Activated T-cell treated with anti-CD3 and anti-CD28 coated beads for 4 hours (primary cell): ENCODE data around the gene SPTY2D1.
"Not testable (repeated sequence)": the region's sequence is repeated elsewhere in the genome, so short reads cannot be mapped to it uniquely, and the experiment has no call there.

ENCODE experiments used
- DNase-seq: peaks from one replicate; pipeline ENCODE4 v3.0.0-alpha.2; 2020

Gene SPTY2D1

DNA sequence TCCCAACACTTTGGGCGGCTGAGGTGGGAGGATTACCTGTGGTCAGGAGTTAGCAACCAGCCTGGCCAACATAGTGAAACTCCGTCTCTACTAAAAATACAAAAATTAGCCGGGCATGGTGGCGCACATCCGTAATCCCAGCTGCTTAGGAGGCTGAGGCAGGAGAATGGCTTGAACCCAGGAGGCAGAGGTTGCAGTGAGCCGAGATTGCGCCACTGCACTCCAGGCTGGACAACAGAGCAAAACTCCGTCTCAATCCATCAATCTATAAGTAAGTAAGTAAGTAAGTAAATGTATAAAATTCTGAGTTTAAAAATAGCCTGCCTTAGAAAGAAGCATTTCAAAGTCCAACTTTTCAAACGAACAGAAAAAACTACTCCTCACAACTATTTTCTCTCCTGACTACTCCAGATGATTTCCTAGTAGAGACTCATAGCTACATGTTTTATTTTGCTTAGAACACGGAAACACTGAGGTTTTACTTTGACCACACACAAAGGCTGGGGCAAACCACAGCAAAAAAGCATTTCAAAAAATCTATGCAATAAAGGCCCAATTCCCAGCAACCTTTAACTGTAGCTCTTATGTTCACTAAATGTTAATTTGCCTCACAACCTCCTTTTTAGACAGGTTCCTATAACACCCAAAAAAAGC is 16.3 kb downstream of the SPTY2D1 start:
- peak; percentile 9 for DNase-seq

DNA sequence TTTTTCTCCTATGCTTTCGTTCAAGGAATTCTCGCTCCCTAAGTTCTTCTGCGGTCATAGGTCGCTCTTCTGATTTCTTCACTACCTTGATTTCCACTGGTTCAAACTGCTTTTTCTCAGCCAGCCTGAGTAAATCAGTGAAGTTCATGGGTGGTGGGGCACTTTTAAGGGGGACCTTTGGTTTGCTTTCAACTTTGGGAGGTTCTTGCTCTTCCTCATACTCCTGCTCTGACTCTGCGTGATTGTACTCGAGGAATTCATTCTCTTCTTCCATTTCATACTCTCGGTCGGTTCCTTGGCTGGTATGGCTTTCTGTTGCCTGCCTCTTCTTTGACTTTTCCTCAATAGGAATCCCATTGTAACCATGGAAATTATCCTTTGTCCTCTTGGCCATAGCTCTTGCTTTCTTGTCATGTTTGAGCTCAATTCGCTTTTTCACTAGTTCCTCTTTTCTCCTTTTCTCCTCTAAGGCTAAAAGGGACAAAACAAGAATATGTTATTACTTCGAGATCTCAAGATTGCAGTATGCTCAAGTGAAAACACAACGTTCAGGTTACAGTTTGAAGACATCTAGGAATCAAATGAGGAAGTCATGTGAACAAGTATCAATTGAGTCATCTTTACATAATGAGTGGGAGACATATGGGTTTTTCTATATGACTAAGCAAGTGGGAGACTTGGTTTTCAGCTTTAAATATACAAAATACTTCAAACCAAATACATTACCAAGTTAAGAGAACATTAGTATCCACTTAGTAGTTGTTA is 18.3 kb downstream of the SPTY2D1 start:
- no peak for DNase-seq

DNA sequence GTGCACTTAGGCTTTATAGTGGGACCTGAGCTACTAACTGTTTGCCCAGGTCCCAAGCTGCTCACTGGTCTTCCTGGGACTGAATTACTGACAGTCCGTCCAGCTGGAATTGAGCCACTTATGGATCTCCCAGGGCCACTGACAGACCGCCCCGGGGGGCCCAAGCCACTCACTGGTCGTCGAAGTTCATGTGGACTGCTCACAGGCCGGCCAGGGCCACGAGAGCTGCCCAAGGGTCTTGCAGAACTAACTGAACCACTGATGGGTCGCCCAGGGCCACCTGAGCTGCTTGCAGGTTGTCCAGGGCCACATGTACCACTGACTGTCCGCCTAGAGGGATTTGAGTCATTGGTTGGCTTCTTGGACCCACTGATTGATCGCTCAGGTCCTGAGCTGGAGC is 19.5 kb downstream of the SPTY2D1 start:
- no peak for DNase-seq

DNA sequence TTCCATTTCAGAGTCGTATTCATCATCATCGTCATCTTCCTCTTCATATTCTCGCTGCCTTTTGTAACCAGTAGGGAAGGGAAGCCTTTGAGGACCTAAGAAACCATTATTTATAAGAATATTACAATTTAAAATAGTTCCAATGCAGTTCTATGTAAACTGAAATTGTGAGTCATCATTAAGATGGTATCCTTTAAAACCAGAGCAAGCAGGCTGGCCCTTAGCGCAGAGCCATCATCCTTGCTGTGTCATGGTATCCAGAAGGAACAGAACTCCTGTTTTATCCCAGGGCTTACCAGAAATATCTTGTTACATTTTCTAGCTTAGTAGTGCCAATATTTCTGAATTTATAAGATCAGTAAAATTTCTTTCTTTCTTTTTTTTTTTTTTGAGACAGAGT is 21.7 kb downstream of the SPTY2D1 start:
- no peak for DNase-seq

DNA sequence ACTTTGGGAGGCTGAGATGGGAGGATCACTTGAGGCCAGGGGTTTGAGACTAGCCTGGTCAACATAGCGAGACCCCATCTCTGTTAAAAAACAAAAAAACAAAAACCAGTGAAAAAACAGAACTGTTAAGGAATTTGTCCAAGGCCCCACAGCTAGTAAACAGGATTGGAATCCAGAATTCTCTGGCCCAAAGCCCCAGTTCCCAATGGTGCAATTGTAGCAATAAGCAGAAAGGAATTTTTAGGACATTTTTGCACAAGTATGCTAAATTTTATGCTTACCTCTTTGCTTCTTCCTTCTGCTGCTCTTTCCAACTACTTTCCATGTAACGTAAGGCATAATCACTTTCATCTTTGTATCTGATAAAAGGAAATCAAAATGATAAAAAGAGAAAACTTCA is 22.9 kb downstream of the SPTY2D1 start:
- no peak for DNase-seq

DNA sequence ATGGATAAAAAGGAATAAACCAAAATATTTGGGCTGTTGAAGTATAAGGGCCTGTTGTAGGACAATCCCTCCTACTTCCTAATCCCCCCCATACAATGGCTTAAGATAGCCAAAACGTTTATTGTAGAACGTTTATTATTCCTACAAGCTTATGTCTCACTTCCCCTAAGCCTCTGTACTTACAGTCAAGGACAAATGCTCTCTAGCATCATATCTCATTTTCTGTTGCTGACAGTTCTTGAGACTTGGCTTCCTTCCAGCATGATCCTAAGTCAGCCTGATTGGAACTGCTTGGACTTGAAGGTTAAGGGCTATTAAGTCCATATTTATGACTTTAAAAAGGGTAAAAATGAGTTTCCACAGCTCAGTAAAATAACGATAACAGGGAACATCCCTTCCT is 25.8 kb downstream of the SPTY2D1 start:
- no peak for DNase-seq

GRCh38 chr11:18600915-18601569 is 33.1 kb downstream of the SPTY2D1 start:
- no peak for DNase-seq

DNA sequence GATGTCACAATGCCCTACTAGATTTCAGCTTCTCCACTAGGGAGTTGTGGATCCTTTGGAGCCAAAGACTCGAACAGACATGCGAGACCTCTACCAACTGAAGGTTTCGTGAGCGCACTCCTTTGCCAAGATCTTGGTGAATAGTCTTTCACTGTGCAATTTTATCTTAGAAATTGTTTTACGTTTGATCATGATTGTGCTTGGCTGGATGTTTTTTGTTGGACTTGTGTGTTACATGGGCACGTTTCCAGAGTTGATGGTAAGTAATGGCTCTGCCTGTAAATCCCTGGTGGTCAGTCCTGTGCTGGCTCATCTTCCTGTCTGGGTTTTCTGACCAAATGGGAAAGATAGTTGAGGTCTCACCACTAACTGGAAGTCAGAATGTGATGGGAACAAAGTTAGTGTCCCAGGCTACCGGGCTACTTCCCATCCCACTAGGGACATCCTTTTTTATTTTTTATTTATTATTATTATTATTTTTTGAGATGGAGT is 34.4 kb downstream of the SPTY2D1 start, which contains the start of gene MISFA:
TSS of gene MISFA (plus strand) at position 51 of the 492 bp plus-strand sequence. CDS start at position 191, 140 bp downstream.
- no peak for DNase-seq

DNA sequence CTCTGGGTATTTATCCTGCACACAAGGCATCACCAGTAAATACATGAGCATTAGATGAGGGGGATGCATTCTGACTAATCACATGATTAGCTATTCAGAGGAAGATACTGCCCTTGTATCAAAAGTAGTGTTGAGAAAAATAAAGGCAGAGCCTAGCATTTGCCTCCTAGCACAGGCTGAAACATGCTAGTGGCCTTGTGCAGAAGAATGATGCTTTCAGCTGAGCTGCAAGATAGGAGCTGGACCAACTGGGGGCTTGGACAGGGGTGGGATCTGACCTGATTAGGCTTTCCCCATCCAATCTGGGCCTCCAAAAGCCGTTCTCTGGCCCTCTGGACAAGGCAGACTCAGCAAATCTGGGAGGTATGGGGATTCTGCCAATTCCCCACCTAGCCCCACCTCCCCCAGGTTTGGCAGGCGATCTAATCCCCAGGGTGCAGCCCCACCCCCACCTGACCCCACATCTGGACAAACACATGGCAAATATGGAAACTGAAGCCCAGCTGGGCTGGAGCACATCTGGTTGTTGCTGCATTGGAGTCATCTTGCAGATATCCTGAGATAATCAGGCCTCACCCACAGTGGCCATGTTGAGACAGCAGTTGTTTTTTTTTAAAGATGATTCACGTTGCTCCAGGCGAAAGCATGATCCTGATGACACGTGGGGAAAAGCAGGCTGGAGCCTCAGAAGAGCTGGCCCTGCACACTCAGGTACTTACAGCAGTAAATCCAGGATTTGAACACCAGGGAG is 39.0 kb downstream of the SPTY2D1 start:
- no peak for DNase-seq

DNA sequence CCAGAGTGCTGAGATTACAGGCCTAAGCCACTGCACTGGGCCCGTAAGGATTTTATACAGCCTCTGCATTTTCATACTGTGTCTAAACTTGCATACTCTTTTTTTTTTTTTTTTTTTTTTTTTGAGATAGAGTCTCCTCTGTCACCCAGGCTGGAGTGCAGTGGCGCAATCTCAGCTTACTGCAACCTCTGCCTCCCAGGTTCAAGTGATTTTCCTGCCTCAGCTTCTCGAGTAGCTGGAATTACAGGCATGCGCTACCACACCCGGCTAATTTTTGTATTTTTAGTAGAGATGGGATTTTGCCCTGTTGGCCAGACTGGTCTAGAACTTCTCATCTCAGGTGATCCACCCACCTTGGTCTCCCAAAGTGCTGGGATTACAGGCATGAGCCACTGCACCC is 40.1 kb downstream of the SPTY2D1 start:
- not testable (repeated sequence) for DNase-seq

DNA sequence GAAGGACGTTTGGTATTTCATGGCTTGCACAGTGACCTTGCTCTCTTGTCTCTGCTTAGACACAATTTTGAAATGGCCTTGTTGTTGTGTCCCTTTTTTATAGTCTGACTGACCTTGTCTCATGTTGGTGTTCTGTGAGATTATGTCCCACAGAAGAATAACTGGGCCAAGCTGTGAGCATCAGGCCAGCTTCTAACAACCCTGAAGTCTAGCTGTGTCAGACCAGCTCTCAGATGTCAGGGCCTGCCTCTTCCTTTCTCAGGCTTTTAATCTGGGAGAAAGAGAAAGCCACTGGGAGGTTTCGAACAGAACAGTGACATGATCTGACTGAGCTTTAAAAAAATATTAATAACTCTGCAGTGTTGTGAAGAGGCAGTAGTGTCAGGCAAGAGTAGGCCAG is 43.6 kb downstream of the SPTY2D1 start:
- no peak for DNase-seq

DNA sequence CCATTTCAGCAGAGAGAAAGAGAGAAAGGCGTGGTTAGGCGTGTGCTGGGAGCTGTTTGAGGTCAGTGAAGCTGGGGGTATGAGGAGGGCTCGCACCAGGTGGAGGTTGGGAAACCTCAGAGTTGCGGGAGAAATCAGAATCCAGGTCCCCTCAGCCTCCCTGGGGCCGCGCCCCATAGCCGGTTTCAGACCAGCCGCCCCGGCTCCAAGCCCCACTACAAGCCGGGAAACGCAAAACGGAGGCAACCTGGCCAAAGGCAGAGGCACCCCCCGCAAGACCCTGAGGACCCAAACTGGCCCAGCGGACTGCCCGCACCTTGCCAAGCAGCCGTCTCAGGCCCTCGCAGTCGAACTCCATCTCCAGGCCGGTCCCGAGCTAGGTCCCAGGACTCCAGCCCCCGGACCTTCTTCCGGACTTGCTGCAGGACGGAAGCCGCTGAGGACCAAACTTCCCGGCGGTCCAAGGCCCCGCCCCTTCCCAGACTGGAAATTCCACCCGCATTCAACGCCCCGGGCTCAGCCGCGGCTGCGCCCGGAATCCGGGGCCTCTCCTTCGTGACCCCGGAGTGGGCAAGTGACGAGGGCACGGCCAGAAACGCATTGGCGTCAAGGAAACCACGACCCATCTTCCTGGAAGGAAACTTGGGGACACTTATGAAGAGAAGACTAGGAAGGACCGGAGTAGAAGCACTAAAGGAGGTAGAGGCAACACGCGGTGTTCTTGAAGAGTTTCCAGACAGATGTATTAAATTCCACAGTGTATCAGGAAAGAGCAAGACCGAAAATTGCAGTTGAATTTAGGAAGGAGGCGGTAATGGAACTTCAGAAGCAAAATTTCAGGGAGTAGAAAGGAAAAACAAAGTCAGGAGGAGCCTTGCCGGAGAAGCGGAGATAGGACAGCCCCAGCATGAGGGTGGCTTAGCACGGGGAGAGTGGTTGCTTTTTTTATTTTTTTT is 45.6 kb downstream of the SPTY2D1 start, which contains the start of gene UEVLD:
TSS of gene UEVLD (minus strand) at position 438 of the 956 bp plus-strand sequence. CDS start at position 358, 80 bp downstream.
- peak; percentile 43 for DNase-seq

DNA sequence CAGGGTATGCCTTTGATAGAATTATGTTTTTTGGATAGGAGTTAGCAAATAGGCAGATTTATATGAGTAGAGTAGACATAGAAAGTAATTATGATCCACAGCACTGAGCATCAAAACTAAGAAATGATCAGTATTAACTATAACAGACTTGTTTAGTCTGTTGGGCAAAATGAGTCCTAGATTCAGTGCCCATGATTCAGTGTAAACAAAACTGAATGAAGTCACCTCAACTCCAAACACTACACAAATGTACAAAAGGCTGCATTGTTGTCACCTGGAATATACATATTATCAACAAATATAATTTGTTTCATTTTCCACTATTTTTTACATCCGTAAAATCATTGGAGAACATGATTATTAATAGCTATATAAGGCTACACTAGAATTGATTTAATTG is 52.3 kb downstream of the SPTY2D1 start:
- no peak for DNase-seq

- no peak for DNase-seq
Measured at GRCh38 chr11:18580113-18580766, 53.9 kb downstream of the SPTY2D1 start.

GRCh38 chr11:18578975-18579598 is 55.1 kb downstream of the SPTY2D1 start:
- no peak for DNase-seq

- DNase-seq: no peak
Measured at GRCh38 chr11:18575361-18575760, 58.8 kb downstream of the SPTY2D1 start.

DNA sequence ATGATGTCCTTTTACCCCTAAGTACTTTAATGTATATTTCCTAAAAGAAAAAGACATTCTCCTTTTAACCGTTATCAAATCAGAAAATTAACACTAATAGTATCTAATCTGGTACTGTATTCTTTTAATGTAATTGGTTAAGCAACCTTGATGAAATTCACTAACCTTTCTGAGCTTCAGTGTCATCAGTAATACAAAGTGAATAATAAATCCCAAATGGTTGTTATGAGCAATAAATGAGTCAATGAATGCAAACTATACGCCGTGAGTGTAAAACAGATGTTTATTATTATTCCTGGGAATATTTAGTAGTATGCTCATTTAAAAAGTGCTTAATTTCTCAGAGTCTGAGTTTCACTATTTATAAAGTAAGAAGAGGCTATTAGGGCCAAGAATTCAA is 67.1 kb downstream of the SPTY2D1 start:
- DNase-seq: no peak

- no peak for DNase-seq
Measured at GRCh38 chr11:18566406-18566805, 67.7 kb downstream of the SPTY2D1 start.

GRCh38 chr11:18564149-18564548 is 70.0 kb downstream of the SPTY2D1 start:
- DNase-seq: no peak

- DNase-seq: no peak
Measured at GRCh38 chr11:18563090-18563730, 70.9 kb downstream of the SPTY2D1 start.
